ENCODE results near the gene PLXNC1. TPM values are rescaled to one million over a fixed set of nuclear protein-coding genes. Genes with fewer than 3 reads are reported as not detected.

Gene PLXNC1
- polyA plus RNA-seq, 1 of the 3 experiments (the other 2 are of a cell fraction), result 0.23 TPM

DNA sequence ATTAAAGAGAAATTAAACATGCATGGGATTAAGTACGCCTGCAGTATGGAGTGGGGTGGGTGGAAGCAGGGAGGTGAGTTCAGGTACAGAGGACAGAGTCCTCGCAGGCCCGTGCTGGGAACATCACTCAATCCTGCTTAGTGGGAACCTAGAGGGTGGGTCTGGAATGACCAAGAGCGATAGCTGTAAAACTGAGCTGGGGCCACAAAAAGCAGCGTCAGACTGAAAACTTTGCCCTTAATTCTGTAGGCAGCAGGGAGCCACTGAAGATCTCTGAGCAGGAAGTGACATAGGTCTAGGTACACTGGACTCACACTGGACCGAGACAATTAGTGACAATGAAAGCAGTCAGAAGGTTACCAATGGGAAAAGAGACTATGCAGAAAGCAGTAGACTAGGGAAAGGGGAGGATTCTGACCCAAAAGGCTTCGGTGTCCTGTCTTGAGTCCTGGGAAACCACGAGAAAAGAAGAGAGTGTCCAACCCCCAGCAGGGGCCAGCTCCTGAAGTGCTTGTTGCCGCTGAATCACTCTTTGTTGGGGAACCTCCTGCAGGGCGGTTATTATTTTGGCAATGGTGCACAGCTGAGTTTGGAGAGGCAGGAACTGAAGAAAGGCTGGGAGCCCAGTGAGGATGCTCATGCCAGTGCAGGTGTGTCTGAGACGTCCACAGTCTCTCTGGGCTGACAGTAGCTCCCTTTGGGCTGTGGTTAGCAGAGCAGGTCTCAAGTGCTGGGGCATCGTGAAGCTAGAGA lies 97.4 kb downstream of the PLXNC1 start (continued):
- no peak for TF ChIP-seq YY1 (IDR thresholded peaks at IDR 0.05; ENCODE audit: low read depth)
- no peak for TF ChIP-seq EP300 (IDR thresholded peaks at IDR 0.05; ENCODE audit: borderline replicate concordance in 1 of 2, low read depth in 1 of 2, low read length in 1 of 2)
- TF ChIP-seq FOSL2 (IDR thresholded peaks at IDR 0.05; ENCODE audit: borderline replicate concordance, low read depth), result no peak

- H3K27me3 ChIP-seq (ENCODE audit: insufficient read depth), result no peaks in the 10 kb centered on the region
- TF ChIP-seq NRF1 (IDR thresholded peaks at IDR 0.05; ENCODE audit: low read depth, low read length) (no peak), NFIC (IDR thresholded peaks at IDR 0.05; ENCODE audit: borderline replicate concordance) (no peak), POLR2AphosphoS5 (IDR thresholded peaks at IDR 0.05; ENCODE audit: low read depth, low read length) (no peak), TAF1 (IDR thresholded peaks at IDR 0.05; ENCODE audit: borderline replicate concordance, low read depth, low read length) (no peak), CHD2 (IDR thresholded peaks at IDR 0.05; ENCODE audit: low read length, partially characterized antibody) (no peak), GABPA (IDR thresholded peaks at IDR 0.05; ENCODE audit: low read depth) (no peak), RFX5 (IDR thresholded peaks at IDR 0.05; ENCODE audit: low read length) (no peak), USF1 (IDR thresholded peaks at IDR 0.05; ENCODE audit: borderline replicate concordance, low read depth) (no peak), RXRA (IDR thresholded peaks at IDR 0.05; ENCODE audit: borderline replicate concordance, low read depth) (no peak), SMC3 (IDR thresholded peaks at IDR 0.05; ENCODE audit: low read depth, low read length) (no peak), YY1 (IDR thresholded peaks at IDR 0.05; ENCODE audit: low read depth) (no peak), JUND (IDR thresholded peaks at IDR 0.05) (no peak), MEF2A (IDR thresholded peaks at IDR 0.05; ENCODE audit: borderline replicate concordance, low read depth) (no peak), RCOR1 (IDR thresholded peaks at IDR 0.05; ENCODE audit: low read length) (no peak), GATA2 (CRISPR knock-in tag; IDR thresholded peaks at IDR 0.05) (no peak), TCF12 (IDR thresholded peaks at IDR 0.05) (no peak), EP300 (IDR thresholded peaks at IDR 0.05; ENCODE audit: borderline replicate concordance in 1 of 2, low read depth in 1 of 2, low read length in 1 of 2) (no peak)
- TF ChIP-seq, protein P1, sequence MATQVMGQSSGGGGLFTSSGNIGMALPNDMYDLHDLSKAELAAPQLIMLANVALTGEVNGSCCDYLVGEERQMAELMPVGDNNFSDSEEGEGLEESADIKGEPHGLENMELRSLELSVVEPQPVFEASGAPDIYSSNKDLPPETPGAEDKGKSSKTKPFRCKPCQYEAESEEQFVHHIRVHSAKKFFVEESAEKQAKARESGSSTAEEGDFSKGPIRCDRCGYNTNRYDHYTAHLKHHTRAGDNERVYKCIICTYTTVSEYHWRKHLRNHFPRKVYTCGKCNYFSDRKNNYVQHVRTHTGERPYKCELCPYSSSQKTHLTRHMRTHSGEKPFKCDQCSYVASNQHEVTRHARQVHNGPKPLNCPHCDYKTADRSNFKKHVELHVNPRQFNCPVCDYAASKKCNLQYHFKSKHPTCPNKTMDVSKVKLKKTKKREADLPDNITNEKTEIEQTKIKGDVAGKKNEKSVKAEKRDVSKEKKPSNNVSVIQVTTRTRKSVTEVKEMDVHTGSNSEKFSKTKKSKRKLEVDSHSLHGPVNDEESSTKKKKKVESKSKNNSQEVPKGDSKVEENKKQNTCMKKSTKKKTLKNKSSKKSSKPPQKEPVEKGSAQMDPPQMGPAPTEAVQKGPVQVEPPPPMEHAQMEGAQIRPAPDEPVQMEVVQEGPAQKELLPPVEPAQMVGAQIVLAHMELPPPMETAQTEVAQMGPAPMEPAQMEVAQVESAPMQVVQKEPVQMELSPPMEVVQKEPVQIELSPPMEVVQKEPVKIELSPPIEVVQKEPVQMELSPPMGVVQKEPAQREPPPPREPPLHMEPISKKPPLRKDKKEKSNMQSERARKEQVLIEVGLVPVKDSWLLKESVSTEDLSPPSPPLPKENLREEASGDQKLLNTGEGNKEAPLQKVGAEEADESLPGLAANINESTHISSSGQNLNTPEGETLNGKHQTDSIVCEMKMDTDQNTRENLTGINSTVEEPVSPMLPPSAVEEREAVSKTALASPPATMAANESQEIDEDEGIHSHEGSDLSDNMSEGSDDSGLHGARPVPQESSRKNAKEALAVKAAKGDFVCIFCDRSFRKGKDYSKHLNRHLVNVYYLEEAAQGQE (IDR thresholded peaks at IDR 0.05; ENCODE audit: low read depth, low read length), result no peak
- TF ChIP-seq, protein P2, sequence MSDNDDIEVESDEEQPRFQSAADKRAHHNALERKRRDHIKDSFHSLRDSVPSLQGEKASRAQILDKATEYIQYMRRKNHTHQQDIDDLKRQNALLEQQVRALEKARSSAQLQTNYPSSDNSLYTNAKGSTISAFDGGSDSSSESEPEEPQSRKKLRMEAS (IDR thresholded peaks at IDR 0.05; ENCODE audit: low read depth), result no peak
- no peak for DNase-seq
- peaks cover 0 to 2% of the 10 kb centered on the region in 2 experiments; a peak in 1 of 4 replicates for H3K4me1 ChIP-seq (ENCODE audit: control insufficient read depth in 1 of 2, insufficient read depth in 2 of 2, low read depth in 1 of 2, low read length in 1 of 2)
- no peaks in the 10 kb centered on the region for H3F3A ChIP-seq (replicated peaks; ENCODE audit: insufficient read depth)
- CTCF ChIA-PET, result no interaction called here
- H4K20me1 ChIP-seq (ENCODE audit: insufficient read depth), result no peaks in the 10 kb centered on the region
- H3K27ac ChIP-seq (ENCODE audit: low read depth in 2 of 2, low read length in 1 of 2), result no peak overlapping the region
- H3K4me3 ChIP-seq (ENCODE audit: low read depth in 2 of 2, low read length in 1 of 2), result no peak overlapping the region
- H3K9me2 ChIP-seq, result no peaks in the 10 kb centered on the region
- H3K36me3 ChIP-seq (replicated peaks in 1 of 2; ENCODE audit: control insufficient read depth in 1 of 2, insufficient read depth in 2 of 2, low read length in 1 of 2), result no peaks in the 10 kb centered on the region
- H3K4me2 ChIP-seq, result no peak overlapping the region
- no peaks in the 10 kb centered on the region for H3K79me2 ChIP-seq (ENCODE audit: insufficient read depth)
- no peaks in the 10 kb centered on the region for H3K9me3 ChIP-seq
- POLR2A ChIA-PET, result no interaction called here
- H2AFZ ChIP-seq (ENCODE audit: low read depth), result no peak overlapping the region
- no peak overlapping the region for H3K9ac ChIP-seq
- 28% methylated on average over 2 of the region's 2 CpGs for WGBS (ENCODE audit: low lambda C conversion rate)
Measured at GRCh38 chr12:94247246-94247645, 98.9 kb downstream of the PLXNC1 start.

Measured in SK-N-SH (cell line).